Esophagus squamous epithelium (tissue), 5 donors: ENCODE results near the gene PLEKHA6. TPM values are rescaled to one million over a fixed set of nuclear protein-coding genes. Genes with fewer than 3 reads are reported as not detected.

Experiments
- DNase-seq: peaks from one replicate; lab custom pipeline; 2025; lab: John Stamatoyannopoulos, UW
- H3K27ac ChIP-seq, 4 donors: fragments of 200-600 bp; sonication (generic); one replicate each; pipeline ENCODE4 v1.5.1; 2016 to 2019; ENCODE audit warnings: mild to moderate bottlenecking in 1 of 4
- H3K27me3 ChIP-seq, 4 donors: fragments of 200-600 bp; sonication (generic); 1 replicate in 3 of 4; 2 replicates in 1 of 4; pipeline versions ENCODE4 v1.5.1 to v1.6.0; 2017 to 2021; ENCODE audit warnings: antibody characterized with exemption in 1 of 4
- H3K36me3 ChIP-seq, 3 donors: fragments of 200-600 bp; sonication (generic); one replicate each; pipeline ENCODE4 v1.5.1; 2016 to 2019
- H3K4me1 ChIP-seq, 3 donors: fragments of 200-600 bp; sonication (generic); one replicate each; pipeline ENCODE4 v1.5.1; 2017 to 2019
- H3K4me3 ChIP-seq, 4 donors: fragments of 200-600 bp; sonication (generic); 1 replicate in 3 of 4; 2 replicates in 1 of 4; pipeline ENCODE4 v1.5.1; 2016 to 2019; ENCODE audit warnings: mild to moderate bottlenecking in 2 of 4, moderate library complexity in 1 of 4
- H3K9me3 ChIP-seq, 3 donors: fragments of 200-600 bp; sonication (generic); one replicate each; pipeline ENCODE4 v1.5.1; 2016 to 2019
- CTCF ChIP-seq, 6 experiments: fragments of 450-650 bp in 4 of 6; fragments of 200-600 bp in 2 of 6; sonication (generic) in 2 of 6; IDR thresholded peaks; one replicate each; pipeline ENCODE4 v1.5.1; 2016 to 2019; ENCODE audit warnings: antibody characterized with exemption in 6 of 6, mild to moderate bottlenecking in 4 of 6, moderate library complexity in 4 of 6
- POLR2A ChIP-seq, 4 donors: fragments of 450-650 bp; IDR thresholded peaks; one replicate each; pipeline ENCODE4 v1.6.1; 2017; ENCODE audit warnings: antibody characterized with exemption in 4 of 4, mild to moderate bottlenecking in 4 of 4, moderate library complexity in 3 of 4
- WGBS, 2 donors: methylation state at CpG; one replicate each; pipeline ENCODE4 v1.1.5; 2018; 5-methylcytosine and 5-hydroxymethylcytosine counted together
- intact Hi-C: fragments of 100-400 bp; cut with DNase I; formaldehyde crosslinking; loops from one replicate; pipeline ENCODE4 v1.15.0; 2022
- total RNA-seq, 4 donors: library from RNA; depleted of rRNA; stranded (reverse); fragments of >200 nt; gene quantifications; one replicate each; pipeline ENCODE4 v1.1.0, GENCODE V29; 2016
- donor health status: DM: yes; HTN: yes; CAD: no.

PLEKHA6 gene
- total RNA-seq, 4 donors from 2014 or later: 7.4 to 40.6 (median 18.3) TPM

GRCh38 chr1:204294357-204294756, 65.4 kb downstream of the PLEKHA6 start:
- Histone ChIP-seq H3K4me1 (peaks cover 12 to 69% (median 30%) of the 10 kb centered on the region in 3 donors), H3K27ac (peak overlapping the region; percentile 33 to 85 (median 64)), H3K27me3 (peaks cover 0 to 32% (median 0%) of the 10 kb centered on the region in 4 donors), H3K9me3 (no peaks in the 10 kb centered on the region), H3K36me3 (no peaks in the 10 kb centered on the region), H3K4me3 (no peak overlapping the region)
- no peak for DNase-seq
- WGBS, 2 donors: 9 to 36% methylated on average over 5 of the region's 5 CpGs
- intact Hi-C loops: no loop called here
- no peak for TF ChIP-seq POLR2A (IDR thresholded peaks at IDR 0.05)

- Histone ChIP-seq H3K9me3 (no peaks in the 10 kb centered on the region), H3K36me3 (no peaks in the 10 kb centered on the region), H3K27ac (peak overlapping the region in 3 of 4 donors; percentile 57 to 85 (median 72)), H3K4me1 (peaks cover 12 to 69% (median 30%) of the 10 kb centered on the region in 3 donors), H3K27me3 (peaks cover 0 to 38% (median 0%) of the 10 kb centered on the region in 4 donors), H3K4me3 (no peak overlapping the region)
- no peak for DNase-seq
- intact Hi-C loops: no loop called here
- no peak for TF ChIP-seq POLR2A (IDR thresholded peaks at IDR 0.05)
- TF ChIP-seq CTCF (IDR thresholded peaks at IDR 0.05): no peak
- WGBS, 2 donors: 39 to 40% methylated on average over 7 of the region's 7 CpGs
These were observed 66.0 kb downstream of the PLEKHA6 start for GRCh38 chr1:204293605-204294337.

GRCh38 chr1:204292740-204293139, 67.0 kb downstream of the PLEKHA6 start:
- H3K27me3 ChIP-seq: peaks cover 0 to 42% (median 0%) of the 10 kb centered on the region in 4 donors
- 35 to 85% methylated on average over 2 to 5 of the region's 5 CpGs for WGBS, 2 donors
- no peak overlapping the region for H3K4me3 ChIP-seq
- H3K9me3 ChIP-seq: no peaks in the 10 kb centered on the region
- no peak for DNase-seq
- intact Hi-C loops: no loop called here
- TF ChIP-seq CTCF (IDR thresholded peaks at IDR 0.05) (no peak), POLR2A (IDR thresholded peaks at IDR 0.05) (no peak)
- peak overlapping the region in 3 of 4 donors; percentile 57 to 85 (median 72) for H3K27ac ChIP-seq
- H3K4me1 ChIP-seq: peaks cover 12 to 75% (median 36%) of the 10 kb centered on the region in 3 donors
- H3K36me3 ChIP-seq: no peaks in the 10 kb centered on the region

GRCh38 chr1:204289280-204289679, 70.4 kb downstream of the PLEKHA6 start:
- TF ChIP-seq POLR2A (IDR thresholded peaks at IDR 0.05): no peak
- TF ChIP-seq CTCF (IDR thresholded peaks at IDR 0.05): no peak
- Histone ChIP-seq H3K4me3 (no peak overlapping the region), H3K36me3 (no peaks in the 10 kb centered on the region), H3K4me1 (peaks cover 3 to 70% (median 22%) of the 10 kb centered on the region in 3 donors), H3K27ac (peak overlapping the region in 2 of 4 donors; percentile 31 to 68), H3K9me3 (no peaks in the 10 kb centered on the region), H3K27me3 (peaks cover 0 to 38% (median 0%) of the 10 kb centered on the region in 4 donors)
- no peak for DNase-seq
- WGBS, 2 donors: 42 to 65% methylated on average over 4 of the region's 4 CpGs
- intact Hi-C loops: no loop called here

- peaks cover 3 to 70% (median 20%) of the 10 kb centered on the region in 3 donors for H3K4me1 ChIP-seq
- no peaks in the 10 kb centered on the region for H3K36me3 ChIP-seq
- H3K27me3 ChIP-seq: peaks cover 0 to 40% (median 0%) of the 10 kb centered on the region in 4 donors
- intact Hi-C loops: no loop called here
- peak overlapping the region in 1 of 4 donors; percentile 52 for H3K4me3 ChIP-seq
- no peaks in the 10 kb centered on the region for H3K9me3 ChIP-seq
- no peak for DNase-seq
- H3K27ac ChIP-seq: peak overlapping the region in 3 of 4 donors; percentile 63 to 74 (median 68)
- TF ChIP-seq CTCF (IDR thresholded peaks at IDR 0.05) (no peak), POLR2A (IDR thresholded peaks at IDR 0.05) (no peak)
- WGBS, 2 donors: 31 to 49% methylated on average over 3 to 4 of the region's 8 CpGs
These were observed 71.6 kb downstream of the PLEKHA6 start for GRCh38 chr1:204288021-204288588.
